HG03135 (cell line): ENCODE results near the gene CYP2D6.
"Not testable (repeated sequence)": the region's sequence is repeated elsewhere in the genome, so short reads cannot be mapped to it uniquely, and the experiment has no call there.

Experiments used
- ATAC-seq: cut with Tn5 transposase; IDR thresholded peaks from one replicate; pipeline ENCODE4 v1.9.1; 2021; ENCODE audit warnings: mild to moderate bottlenecking, moderate library complexity; ENCODE audit not compliant: unreplicated experiment

Gene CYP2D6

GRCh38 chr22:42135688-42136087 lies 5.1 kb upstream of the CYP2D6 start:
- ATAC-seq = not testable (repeated sequence)

DNA sequence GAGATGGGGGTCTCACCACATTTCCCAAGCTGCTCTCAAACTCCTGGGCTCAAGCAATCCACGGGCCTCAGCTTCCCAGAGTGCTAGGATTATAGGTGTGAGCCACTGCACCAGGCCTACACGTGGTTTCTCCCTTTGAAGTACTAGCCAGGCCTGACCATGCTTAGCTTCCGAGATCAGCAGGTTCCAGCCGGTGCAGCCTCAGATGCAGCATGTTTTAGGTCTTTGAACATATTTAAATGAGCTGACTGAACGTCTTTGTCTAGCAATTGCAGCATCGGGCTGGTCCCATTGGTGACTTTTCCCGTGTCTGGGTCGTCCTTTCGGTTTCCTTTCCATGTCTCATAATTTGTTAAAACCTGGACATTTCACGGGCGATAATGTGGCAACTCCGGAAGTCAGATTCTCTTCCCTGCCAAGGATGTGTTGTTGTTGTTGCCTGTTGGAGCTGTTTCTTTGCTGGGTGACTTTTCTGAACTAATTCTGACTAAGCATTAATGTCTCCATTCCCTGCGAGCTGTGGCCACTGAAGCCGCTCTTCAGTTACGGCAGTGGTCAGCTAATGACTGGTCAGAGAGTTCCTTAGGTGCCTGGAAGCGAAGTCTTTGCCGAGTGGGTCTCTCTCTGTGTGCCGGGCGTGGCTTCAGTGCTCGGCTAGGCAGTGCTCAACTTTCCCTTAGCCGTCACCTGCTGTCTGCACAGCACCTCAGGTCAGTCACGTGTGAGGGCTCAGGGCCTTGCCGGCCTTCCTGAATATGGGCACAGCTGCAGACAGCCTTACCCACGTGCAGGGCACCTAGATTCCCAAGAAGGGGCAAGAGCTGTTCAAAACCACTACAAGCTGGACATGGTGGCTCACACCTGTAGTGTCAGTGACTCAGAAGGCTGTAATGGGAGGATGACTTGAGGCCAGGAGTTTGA lies 3.8 kb upstream of the CYP2D6 start:
- ATAC-seq = no peak

DNA sequence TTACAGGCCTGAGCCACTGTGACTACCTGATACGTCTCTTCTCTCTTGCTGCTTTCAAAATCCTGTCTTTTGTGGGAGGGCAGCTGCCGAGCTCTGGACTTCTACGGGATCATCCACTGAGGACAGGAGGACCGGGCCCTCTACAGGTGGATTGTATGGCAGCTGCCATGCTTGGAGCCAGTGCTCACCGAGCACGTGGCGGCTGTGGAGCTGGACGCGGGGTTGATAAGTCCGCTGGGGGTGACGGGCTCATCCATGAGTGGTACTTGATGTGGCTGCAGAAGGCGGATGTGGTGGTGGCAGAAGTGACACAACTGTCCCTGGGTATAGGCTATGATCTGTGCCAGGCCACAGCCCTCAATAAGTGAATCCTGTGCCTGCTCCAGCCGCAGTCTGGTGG lies 1.8 kb upstream of the CYP2D6 start:
- no peak for ATAC-seq

GRCh38 chr22:42131562-42131961 lies 952 bp upstream of the CYP2D6 start:
- ATAC-seq = no peak

DNA sequence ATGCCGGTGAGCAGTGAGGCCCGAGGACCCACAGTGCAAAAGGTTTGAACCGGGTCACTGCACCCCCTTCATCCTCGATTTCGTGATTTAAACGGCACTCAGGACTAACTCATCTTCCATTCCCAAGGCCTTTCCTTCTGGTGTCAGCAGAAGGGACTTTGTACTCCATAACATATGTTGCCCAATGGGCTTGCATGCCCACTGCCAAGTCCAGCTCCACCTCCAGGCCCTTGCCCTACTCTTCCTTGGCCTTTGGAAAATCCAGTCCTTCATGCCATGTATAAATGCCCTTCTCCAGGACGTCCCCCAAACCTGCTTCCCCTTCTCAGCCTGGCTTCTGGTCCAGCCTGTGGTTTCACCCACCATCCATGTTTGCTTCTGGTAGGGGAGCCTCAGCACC lies 428 bp downstream of the CYP2D6 start:
- ATAC-seq = not testable (repeated sequence)

DNA sequence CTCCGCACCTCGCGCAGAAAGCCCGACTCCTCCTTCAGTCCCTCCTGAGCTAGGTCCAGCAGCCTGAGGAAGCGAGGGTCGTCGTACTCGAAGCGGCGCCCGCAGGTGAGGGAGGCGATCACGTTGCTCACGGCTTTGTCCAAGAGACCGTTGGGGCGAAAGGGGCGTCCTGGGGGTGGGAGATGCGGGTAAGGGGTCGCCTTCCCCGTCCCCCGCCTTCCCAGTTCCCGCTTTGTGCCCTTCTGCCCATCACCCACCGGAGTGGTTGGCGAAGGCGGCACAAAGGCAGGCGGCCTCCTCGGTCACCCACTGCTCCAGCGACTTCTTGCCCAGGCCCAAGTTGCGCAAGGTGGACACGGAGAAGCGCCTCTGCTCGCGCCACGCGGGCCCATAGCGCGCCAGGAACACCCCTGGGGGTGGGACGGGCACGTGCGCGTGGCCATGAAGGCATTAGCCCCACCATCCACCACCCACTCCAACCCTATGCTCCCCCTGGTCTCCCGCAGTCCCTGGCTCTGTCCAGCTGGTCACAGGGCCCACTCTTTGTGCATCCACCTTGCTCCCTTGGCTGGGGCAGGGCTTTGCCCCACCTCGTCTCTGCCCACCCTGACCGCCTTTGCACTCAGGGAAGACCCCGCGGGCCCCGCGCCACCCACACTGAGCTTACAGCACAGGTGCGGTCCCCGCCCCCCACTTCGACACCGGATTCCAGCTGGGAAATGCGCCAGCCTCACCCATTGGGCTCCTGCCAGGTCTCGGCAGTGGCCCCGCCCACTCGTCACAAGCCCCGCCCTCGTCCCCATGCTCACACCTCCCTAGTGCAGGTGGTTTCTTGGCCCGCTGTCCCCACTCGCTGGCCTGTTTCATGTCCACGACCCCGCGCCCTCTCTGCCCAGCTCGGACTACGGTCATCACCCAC lies 1.6 kb downstream of the CYP2D6 start:
- ATAC-seq = not testable (repeated sequence)

DNA sequence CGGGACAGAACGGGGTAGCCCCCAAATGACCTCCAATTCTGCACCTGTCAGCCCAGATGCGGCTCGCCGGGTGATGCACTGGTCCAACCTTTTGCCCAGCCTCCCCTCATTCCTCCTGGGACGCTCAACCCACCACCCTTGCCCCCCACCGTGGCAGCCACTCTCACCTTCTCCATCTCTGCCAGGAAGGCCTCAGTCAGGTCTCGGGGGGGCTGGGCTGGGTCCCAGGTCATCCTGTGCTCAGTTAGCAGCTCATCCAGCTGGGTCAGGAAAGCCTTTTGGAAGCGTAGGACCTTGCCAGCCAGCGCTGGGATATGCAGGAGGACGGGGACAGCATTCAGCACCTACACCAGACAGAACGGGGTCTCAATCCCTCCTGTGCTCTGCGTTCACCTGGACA lies 2.6 kb downstream of the CYP2D6 start:
- ATAC-seq = not testable (repeated sequence)

DNA sequence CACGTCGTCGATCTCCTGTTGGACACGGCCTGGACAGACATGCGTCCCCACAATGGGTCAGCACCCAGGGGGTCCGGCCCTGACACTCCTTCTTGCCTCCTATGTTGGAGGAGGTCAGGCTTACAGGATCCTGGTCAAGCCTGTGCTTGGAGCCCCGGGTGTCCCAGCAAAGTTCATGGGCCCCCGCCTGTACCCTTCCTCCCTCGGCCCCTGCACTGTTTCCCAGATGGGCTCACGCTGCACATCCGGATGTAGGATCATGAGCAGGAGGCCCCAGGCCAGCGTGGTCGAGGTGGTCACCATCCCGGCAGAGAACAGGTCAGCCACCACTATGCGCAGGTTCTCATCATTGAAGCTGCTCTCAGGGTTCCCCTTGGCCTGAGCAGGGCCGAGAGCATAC lies 3.0 kb downstream of the CYP2D6 start:
- no peak for ATAC-seq

DNA sequence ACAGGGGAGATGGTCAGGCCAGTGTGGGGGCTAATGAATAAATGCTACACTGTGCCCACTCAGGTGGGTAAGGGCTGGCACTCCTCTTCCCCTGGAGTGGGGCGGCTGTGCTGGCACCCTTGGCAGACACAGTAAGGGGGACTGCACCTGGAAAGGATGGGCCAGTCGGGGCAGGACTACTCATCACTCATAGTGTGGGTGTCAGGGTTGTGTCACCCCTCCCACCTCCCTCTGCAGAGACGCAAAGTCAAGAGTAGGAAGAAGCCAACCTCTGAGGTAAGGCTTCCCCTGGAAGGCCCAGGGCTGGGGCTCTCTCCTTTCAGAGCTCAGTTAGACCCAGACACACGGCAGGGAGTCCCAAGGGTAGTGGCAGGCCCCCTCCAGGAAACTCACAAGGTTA lies 7.1 kb downstream of the CYP2D6 start:
- not testable (repeated sequence) for ATAC-seq

DNA sequence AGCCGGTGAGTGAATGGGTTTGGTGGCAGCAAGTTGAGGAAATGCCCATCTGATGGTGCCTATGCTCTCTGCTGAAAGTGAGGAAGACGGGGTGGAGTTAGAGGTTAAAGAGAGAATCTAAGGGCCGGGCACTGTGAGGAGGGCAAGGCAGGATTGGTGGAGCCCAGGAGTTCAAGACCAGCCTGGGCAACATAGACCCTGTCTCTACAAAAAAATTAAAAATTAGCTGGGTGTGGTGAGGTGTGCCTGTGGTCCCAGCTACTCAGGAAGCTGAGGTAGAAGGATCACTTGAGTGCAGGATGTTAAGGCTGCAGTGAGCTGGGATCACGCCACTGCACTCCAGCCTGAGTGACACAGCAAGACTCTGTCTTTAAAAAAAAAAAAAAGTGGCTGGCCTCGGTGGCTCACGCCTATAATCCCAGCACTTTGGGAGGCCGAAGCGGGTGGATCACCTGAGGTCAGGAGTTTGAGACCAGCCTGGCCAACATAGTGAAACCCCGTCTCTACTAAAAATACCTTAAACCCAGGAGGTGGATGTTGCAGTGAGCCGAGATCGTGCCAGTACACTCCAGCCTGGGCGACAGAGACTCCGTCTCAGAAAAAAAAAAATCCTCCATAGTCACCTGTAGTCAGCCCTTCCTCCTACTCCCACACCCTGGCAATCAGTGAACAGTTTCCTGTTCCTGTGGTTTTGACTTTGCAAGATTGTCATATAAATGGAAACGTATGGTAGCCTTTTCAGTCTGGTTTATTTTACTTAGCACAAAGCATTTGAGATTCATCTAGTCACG lies 10.2 kb downstream of the CYP2D6 start:
- not testable (repeated sequence) for ATAC-seq

DNA sequence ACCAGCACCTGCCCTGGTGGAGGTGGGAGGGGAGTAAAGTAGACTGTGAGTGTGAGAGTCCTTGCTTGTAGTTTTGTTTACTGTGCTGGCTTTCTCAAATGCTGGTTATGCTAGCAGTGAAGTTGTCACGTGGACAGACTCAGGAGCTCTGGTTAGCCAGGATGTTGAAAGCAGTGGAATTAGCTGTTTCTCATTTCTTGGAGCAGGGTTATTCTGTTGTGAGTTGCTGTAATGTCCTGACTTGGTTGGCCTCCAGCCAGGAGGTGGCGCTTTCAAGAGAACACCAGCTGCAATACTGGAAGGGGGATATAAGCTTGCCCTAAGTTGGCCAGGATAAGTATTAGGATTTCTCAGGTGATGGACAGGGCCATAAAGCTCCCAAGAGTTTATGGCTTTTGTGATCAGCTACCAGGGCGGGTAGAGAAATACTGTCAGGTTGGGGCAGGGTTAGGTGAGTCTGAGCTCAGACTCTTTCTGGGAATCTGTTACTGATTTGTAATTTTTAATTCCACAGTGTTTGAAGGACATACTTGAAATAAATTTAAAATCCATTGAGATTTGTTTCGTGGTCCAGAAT lies 13.7 kb downstream of the CYP2D6 start:
- no peak for ATAC-seq

DNA sequence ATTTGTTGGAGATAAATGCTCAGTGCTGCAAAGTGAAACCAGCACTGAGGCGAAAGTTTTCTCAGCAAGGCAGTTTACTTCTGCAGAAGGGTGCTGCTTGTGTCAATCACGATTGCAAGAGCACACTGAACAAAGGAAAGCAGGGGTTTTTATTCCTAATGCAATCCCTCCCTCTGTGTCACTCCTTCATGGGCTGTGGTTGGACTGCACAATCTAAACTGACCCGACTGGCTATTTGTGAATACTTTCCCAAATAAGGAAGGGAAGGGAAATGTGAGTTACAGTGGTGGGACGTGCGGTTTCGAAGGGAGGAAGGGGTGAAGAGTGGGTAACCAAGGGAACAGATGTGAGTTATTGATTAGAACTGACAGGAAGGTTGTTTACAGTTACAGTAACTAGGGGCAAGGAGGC lies 15.2 kb downstream of the CYP2D6 start:
- ATAC-seq = not testable (repeated sequence)

DNA sequence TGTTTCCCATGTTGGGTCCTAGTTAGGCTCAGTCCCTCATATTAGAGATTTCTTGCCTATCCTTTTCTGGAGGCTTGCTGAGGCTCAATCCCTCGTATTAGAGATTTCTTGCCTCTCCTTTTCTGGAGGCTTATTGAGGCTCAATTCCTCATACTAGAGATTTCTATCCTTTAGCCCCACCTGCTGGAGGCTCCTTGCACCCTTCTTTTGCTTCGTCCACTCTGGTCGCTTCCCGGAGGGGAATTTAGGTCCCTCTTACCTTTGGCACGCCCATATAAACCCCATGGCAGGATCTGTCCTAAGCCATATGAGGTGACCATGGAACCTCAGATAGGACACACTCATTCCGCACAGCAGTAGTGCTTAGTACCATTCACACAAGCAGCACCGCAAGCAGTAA lies 15.9 kb downstream of the CYP2D6 start:
- ATAC-seq = no peak

GRCh38 chr22:42112793-42113192 lies 17.8 kb downstream of the CYP2D6 start:
- ATAC-seq = not testable (repeated sequence)

- no peak for ATAC-seq
These were observed 18.8 kb downstream of the CYP2D6 start for GRCh38 chr22:42111798-42112197.

DNA sequence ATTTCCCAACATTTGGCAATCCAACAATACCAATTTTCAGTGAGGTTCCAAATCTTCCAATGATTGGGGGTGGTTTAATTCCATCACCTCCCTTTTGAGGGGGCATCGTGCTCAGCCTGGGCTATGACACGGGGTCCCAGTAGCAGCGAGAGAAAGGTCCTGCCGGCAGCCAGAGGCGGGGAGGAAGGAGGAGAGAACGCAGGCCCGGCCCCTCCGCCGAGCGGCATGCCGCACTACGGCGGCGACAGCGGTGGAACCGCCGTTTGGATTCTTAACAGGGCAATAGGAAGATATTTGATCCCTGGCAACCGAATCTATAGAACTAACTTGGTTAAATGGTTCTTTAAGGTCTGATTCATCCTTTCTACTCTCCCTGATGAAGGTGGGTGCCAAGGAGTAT lies 21.8 kb downstream of the CYP2D6 start:
- no peak for ATAC-seq

- ATAC-seq = not testable (repeated sequence)
These were observed 26.2 kb downstream of the CYP2D6 start for GRCh38 chr22:42104332-42104860.

DNA sequence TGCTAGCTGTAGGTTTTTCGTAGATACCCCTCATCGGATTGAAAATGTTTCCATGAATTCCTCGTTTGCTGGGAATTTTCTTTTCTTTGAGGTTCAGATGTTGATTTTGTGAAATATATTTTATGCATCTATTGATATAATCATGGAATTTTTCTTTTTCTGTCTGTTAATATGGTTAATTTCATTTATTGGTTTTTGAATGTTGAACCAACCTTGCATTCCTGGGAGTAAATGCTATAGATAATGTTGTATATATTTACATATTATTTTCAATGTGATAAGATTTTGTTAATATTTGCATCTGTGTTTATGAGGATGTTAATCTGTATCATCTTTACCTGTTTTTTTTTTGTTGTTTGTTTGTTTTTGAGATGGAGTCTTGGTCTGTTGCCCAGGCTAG lies 29.4 kb downstream of the CYP2D6 start:
- no peak for ATAC-seq

DNA sequence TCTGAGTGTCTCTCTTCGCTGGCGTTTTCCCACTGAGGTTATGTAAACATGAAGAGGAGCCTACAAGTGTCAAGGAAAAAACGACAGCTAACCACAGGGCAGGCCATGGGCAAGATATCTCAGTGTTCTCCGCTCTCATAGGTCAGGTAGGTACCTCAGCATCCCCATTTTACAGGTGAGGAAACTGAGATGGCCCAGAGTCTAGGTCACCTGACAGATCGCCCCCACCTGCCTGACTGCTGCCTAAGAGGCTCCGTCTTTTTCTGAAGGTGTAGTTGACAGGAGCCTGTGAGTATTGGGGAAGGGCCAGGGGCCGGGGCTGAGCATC lies 39.2 kb downstream of the CYP2D6 start:
- ATAC-seq = no peak
